CD4-positive, alpha-beta T cell treated with Interleukin-10 for 1 hour (primary cell): Measurements from ENCODE around the gene MAFB.
"Not testable (repeated sequence)": the region's sequence is repeated elsewhere in the genome, so short reads cannot be mapped to it uniquely, and the experiment has no call there.

Source experiments
- DNase-seq: peaks from one replicate; pipeline ENCODE4 v3.0.0-alpha.2; 2020

Gene MAFB

DNA sequence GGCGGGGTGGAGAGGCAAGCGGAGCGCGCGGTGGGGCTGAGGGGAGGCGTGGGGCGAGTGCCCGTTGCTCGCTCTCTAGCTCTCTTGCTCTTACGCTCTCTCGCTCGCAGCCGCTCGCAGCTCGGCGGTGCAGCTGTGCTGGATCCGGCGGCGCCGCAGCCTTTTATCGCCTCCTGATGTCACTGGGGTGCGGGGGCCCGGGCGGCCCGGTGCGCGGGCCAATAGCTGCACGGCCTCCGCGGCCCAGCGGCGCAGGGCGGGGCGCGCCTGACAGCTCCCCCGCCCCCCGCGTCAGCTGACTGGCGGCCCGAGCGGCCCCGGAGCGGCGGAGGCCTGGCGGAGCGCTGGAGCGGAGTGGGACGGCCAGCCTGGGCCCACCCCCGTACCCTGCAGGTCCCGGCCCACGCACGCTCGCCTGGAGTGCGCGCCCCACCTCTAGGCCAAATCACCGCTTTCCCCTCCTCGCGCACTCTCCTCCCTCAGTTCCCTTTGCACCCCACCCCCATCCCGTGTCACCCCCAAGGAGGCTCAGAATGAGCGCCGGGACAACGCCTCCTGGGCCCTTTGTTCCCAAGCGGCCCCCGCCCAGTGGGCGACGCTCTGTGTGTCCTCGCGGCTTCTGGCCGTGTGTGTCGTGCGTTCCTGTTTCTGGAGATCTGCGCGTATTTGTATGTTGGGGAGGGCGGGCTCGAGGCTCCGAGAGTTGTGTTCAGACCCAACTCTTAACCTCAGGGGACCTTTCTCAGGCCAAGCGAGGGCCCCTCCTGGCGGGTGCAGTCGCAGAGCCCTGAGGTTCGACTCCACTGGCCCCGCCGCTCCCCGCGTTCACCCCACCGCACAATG lies at the start of gene MAFB:
Gene MAFB, minus strand, starts transcription at position 137 of the 843 bp plus-strand sequence. CDS start 386 bp downstream, outside the sequence.
- DNase-seq: peak; percentile 49

DNA sequence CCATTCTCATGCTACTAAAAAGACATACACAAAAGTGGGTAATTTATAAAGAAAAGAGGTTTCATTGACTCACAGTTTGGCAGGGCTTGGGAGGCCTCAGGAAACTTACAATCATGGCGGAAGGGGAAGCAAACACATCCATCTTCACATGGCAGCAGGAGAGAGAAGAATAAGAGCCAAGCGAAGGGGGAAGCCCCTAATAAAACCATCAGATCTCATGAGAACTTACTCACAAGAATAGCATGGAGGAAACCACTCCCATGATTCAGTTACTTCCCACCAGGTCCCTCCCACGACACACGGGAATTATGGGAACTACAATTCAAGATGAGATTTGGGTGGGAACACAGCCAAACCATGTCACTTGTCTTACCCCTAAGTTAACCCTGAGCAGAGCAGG lies 47.4 kb upstream of the MAFB start:
- DNase-seq: not testable (repeated sequence)

DNA sequence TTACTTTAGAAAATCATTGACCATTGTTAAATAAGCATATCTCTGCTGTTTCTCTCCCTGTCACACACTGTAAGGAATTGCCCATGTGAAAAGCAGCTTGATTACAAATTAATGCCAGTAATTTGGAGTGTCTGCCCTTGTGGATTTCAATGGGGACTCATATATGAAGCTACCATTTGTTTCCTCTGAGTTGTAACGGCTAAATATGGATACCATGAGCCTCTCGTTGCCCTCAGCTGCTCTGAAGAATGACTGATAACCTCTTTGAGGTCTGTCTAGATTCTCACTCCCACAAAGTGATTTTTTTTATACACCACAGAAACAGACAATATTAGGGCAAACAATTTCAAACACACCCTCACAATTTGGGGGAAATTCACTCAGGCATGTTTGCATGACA lies 40.0 kb upstream of the MAFB start:
- no peak for DNase-seq

DNA sequence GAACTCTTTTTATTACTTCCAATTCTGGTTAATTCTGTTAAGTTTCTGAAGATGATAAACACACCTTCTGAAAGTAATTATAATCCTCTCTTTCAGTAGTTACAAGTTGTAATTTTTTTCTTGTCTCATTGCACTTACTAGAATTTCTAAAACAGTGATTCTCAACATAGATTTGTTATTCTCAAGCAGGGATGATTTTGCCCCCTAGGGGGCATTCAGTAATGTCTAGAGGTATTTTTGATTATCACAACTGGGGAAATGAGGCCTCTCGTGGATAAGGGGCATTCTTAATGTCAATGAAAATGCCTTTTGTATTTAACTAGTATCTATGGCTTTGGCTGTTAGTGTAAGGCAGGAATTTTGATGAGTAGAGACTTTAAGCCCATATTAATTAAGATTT lies 39.4 kb upstream of the MAFB start:
- DNase-seq: no peak

DNA sequence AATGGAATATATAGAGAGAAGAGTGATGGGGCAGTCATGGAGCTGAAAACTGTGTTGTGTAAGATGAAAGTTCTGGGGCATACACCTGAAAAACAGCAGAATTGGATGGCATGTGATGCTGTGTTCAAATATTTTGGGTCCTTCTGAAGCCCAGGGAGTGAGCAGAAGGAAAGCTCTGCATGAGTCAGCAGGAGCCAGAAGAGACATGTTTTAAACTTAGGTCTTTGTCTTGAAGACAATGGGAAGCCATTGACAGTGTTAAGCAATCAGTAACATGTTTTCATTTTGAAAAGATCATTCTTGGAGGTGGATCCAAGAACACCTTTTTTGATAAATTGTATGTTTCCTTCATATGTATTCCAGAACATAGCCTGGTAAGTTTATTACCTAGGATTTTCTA lies 38.9 kb upstream of the MAFB start:
- no peak for DNase-seq

DNA sequence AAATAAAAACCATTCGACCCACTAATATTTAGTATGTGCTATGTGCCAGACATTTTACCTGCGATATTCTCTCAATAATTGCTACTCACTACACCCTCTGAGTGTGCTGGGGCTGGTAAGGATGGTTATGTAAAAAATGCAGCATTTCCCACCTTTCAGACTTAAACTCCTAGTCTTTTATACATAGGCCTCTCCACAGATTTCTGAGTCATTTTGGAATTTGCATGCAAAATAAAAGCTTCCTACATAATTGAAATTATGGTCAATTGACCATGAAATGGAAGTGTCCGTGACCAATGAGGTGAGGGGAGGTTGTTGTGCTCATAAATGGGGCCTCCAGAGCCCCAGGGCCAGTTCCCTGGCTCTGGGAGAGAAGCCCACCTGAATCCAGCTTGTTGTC lies 37.7 kb upstream of the MAFB start:
- DNase-seq: no peak

DNA sequence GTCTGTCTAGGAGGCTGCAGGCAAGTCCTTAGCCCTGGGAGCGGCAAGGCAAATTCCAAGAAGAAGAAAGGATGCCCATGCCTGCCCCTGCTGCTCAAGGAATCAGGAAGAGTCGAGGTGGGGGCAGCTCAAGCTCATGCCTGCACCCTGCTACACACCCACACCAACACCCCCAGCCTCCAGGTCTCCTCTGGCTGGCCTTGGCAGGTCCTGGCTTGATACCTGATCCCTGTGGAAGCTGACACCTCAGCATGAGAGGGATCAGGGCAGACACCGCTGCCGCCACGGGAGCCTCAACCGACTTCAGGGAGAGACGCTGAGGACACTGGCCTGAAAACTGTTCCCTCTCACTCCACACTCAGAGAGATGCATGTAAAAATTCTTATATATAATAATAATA lies 35.5 kb upstream of the MAFB start:
- DNase-seq: no peak

DNA sequence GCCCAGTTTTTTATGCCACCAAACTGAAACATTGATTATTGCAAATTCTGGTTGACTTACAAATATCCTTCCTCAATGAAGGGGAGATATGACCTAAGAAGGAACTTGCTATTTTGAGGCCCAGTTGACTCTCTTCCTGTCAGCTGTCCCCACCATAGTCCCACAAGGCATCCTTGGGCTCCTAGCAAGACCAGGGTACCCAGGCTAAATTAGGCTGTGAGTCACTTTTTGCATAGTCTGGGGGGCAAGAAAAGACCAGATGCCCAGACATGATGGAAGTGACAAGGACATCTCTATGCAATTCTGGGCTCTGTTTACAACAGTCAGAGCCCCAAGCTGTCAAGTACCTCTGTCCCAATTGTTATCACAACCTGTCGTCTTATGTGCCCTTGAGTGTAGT lies 31.8 kb upstream of the MAFB start:
- no peak for DNase-seq

DNA sequence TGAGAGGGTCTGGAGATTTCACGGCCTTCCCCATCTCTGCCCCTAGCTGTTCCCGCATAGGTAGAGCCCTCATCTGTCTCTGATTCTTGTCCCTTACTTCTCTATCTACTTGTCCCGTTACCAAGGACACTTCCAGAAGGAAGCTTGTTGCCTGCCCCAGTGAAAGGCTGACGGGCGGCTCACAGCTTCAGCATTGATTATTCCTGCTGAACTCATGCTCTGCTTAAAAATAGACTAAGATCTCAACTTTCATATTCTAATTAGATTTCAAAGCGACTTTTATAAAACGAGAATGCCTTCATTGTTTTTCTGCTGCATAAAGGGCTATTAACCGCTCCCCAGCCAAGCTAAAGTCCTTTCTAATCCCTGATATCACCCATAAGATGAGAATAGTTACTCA lies 31.1 kb upstream of the MAFB start:
- DNase-seq: no peak

DNA sequence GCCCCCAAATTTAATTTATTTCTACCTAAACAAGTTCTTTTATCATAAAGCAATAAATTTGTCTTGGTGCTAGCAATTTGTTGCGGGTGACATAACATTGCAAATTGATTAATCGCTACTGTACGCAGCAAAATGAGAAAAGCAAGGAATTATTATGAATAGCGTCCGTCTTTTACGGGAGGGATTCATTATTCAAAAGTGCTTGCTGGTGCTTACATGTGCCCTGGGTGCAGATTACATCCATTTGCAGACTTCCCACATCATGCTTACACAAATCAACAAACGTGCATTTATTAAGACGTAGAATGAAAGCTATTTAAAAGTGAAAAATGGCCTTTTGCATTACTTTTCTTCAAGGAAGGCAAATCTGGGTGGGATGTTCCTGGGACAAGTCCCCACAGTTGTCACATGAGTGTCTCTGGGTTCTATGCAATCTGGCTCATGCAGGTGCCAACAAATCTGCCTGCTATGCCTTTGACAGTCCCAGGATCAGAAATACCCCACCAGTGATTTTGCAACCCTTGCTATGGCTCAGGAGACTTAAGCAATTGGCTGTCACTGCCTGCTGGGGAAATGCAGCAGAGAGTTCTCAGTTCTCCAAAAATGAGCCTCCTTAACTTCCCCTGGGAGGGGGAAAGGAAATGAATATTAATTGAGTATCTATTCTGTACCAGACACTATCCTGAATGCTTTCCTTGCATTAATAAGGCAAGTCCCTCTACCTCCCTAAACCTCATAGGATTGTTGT lies 30.1 kb upstream of the MAFB start:
- no peak for DNase-seq

DNA sequence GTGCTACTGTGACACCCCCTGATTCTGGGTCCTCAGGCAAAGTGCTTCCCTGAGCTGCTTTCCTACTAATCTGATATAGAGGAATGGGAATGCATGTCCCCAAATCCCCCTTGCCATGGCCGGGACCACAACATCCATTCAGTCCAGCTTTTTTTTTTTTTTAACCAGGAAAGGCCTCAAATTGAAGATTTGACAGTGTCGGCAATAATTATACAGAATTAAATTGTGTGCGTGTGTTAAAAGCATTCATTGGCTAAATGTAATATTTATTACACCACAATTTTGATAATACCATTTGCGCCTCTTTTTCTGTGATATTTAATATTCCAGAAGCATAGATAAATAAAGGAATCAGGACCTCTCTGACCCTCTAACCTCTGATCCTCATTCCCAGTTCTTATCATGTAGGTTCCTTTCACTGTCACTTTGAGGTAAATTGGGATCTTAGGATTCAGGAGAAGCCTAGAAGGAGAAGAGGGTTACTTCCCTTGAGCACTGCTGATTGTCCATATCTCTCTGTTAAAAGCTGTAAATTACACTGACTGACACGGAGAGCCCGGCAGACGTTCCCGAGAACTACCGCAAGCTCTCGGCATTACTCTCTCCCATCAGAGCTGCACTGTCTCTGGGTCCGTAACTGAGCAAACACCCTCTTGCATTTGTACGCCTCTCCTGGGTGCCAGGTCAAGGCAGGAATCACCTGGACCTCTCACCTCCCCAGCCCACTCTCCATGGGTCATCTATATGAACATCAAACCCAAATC lies 29.4 kb upstream of the MAFB start:
- DNase-seq: no peak

DNA sequence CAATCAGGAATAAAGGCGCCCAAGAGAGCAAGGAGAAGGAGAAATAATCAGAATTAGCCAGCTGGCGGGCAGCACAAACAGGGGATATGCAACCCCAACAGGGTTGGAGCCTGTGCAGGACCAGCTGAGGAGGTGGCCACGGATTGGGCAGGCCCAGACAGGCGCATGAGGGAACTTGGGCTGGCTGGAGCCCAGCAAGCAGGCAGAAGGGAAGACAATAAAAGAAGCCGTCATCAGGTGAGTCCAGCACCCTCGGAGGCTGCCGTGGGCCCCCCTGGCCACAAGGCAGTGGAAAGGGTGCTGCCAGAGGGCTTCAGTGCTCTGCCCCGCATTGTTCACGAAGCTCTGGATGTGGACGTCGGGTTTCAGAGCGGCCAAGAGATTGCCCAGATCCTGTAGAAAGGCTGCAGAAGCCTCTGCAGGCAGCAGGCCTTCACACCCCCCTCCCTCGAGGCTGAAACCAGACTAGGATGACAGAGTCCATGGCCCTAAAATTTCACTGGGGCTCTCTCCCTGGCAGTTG lies 28.4 kb upstream of the MAFB start:
- no peak for DNase-seq

DNA sequence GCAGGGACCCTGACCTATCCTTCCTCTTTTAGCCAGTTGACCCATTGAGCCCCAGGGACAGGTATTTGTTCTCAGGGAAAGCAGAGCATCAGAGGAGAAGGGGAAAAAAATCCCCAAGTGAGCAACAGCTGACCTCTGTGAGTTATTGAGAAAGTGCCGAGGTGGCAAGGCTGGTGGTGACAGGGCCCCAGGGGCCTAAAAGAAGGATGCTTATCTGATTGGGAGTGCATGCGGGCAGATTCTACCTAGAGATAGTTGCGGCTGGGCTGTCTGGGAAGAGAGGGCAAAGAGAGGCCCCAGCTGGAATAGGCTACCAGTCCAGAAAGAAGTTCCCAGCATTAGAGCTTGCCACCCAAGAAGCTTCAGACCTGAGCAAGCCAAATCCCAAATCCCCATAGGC lies 26.5 kb upstream of the MAFB start:
- no peak for DNase-seq

DNA sequence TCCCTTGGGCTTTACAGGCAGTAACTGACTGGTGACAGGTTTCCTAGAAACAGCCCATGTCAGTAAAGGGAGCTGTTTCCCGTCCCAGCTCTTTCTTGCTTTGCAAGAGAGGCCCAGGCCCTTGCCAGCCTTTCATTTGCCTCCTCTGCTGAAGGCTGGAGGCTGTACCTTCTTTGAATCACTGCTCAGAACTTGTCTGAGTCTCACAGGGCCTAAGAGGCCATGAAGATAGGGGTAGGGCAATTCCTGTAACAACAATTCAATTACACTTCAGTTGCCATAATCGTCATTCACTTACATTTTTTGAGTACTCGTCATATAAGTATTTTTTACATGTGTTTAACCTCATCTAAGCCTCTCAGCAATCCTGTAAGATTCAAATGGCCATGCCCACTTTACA lies 25.9 kb upstream of the MAFB start:
- DNase-seq: no peak

DNA sequence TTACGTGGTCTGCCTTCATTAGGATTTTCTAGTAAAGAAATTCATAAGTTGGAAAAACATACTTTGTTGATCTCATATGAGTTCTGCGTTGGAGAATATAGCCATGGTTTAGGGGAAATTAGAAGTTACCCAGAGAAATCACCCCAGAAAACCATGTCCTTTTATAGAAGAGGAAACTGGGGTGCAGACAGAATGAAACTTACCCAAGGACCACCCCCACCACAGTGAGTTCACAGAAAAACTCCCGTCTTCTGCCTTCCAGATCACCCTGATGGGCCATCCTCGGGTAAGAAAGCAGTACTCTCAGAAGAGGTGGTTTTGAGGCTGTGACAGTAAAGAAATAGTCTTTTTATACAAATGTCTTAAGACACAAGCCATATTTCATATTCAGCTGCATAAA lies 25.1 kb upstream of the MAFB start:
- no peak for DNase-seq

DNA sequence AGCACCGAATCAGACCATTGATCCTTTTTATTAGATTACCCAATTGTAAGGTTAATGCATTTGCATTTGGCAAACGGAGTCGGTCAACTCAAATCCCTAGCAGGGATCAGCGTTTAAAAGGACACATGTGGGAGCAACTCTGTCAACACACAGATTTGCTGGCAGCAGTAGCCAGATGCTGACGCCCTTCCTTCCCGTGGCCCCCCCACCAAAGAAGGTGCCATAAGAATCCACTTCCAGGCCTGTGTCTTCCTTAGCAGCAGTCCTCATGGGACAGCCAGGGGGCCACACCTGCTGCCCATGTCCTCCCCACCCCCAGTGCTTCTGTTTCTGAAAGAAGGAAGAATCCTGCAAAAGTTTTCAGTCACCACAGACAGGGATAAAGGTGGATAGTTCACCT lies 24.5 kb upstream of the MAFB start:
- DNase-seq: no peak

DNA sequence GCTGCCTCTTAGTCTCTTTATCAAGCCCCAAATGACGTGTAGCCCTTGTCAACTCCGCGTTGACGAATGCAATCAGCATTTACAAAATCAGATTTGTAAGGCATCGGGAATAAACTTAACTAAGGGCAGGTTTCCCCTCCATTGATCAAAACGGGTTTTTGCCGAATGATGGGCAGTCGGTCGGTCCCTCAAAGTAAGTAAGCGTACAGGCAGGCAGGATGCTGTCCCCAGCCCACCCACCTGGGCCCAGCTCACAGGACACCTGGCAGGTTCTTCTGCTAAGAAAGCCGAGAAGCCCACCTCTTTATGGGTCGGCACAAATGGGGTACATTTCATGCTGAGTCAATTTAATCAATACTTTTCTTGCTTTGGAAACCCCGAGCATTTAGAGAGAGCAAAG lies 22.0 kb upstream of the MAFB start:
- DNase-seq: no peak

DNA sequence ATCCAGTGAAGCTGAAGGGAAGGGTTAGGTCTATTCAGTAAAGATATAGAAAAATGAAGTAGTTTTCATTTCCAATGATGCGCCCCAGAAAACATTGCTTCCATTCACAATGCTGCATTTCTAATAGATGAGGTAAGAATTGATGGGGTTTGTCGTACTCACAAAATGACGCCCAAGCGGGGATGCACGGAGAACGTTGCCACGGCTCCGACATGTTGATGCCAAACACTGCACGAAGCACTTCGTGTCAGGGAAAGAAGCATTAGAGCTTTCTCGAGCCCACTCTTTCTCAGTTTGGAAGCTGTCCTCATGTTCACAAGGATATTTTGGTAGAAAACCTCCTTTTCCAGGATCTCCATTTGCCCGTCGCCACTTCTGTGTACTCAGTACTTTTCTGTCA lies 21.6 kb upstream of the MAFB start:
- no peak for DNase-seq

DNA sequence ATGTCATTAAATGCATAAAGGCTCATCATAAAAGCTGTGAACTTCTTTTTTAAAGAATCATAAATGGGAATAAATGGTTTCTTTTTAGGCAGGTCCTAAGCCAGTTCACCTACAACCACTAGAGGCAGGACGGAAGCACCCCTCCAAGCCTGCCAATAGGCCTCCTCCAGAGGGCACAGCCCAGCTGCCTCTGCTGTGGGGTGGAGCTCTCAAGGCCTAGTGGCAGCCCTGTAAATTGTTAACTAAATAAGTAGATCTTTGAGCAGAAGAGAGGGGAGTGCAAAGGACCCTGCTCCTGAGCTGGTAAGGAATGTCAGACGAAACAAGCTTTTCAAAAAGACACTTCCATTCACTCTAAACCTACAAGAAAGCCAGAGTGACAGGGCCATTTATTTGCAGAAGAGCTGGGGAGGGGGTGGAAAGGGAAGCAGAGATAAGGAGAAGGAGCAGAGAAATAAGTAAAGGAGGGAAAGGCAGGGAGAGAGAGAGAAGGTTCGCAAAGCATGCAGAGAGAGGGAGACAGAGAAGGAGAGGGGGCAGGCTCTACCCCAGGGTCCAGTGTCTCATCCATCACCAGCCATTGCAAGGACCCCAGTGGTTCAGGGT lies 18.0 kb upstream of the MAFB start:
- no peak for DNase-seq

DNA sequence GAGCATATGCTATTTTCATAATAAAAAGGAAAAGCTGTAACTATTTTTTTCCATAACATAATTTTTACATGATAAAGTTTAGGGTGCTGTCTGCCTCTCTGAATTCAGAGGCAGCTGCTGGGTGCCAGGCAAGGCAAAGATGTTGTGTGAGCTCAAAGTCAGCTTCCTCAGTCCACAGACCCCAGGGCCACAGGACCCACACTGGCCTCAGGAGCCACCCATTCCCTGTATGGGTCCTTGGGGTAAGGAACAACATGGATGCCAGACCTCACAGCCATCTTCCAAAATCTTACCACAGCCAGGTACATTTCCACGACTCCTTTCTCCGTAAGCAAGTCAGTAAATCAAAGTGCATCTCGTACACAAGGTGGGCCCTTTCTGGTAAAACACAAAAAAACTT lies 16.4 kb upstream of the MAFB start:
- no peak for DNase-seq

DNA sequence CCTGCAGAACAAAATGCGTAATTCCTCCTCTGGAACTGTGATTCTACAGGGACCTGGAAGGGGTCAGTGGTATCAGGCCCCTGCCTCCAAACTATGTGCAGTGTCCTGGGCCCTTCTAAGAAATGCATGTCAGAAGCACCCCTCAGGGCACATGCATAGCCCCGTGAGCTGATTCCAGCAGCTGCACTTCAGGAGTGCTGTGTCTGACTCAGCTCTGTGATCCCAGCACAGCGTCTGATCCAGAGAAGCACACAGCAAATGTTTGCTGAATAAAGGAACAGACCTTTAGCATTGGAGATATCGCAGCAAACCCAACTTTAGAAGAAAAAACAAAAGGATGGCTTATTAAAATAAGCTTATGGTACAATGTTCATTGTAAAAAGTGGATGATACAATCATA lies 15.8 kb upstream of the MAFB start:
- DNase-seq: no peak

DNA sequence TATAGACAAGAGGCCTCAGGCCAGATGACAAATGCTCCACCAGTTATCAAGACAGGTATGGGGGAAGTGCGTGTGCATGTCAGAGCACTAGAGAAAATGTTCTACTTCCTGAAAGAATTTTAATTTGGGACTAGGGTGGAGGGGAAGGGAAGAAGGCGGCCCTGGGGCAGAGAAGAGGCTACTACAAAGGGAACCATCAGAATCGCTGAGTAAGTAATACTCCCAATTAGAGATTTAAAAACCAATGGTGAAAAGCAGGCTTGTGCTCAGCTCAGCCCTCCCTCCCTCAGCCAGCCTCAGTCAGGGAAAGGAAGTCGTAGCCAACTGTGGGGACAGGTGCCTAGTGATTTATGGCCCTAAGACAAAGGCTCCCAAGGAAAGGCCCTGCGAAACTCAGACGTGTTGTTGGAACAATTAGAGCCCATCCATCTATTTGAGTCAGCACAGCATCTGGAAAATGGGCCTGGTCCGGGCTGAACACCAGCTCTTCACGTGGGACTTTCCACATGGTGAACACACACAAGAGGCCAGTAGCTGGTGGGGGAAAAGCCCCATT lies 15.0 kb upstream of the MAFB start:
- DNase-seq: no peak

DNA sequence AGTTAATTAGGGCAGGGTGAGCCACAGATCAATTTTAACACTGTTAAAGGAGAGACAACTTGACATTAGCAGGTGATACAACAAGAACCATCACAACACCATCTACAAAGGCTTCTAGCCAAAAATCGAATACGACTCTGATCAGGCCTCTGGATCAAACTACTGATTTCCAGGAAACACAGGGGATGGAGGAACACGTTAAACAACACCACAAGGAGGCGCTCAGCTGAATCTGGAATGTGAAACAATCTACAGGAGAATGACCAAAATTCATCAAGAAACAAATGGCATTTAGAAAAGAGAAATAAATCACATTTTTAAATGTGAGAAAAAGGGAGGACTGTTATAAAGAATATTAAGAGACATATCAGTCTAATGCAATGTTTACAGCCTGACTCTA lies 13.5 kb upstream of the MAFB start:
- DNase-seq: no peak
